Measurements from ENCODE around the gene NR2E1.

NR2E1 gene

GRCh38 chr6:108134213-108134970, 31.4 kb upstream of the NR2E1 start:
- H3K9me3 ChIP-seq (ENCODE audit: severe bottlenecking) = no peaks in the 10 kb centered on the region
- peak overlapping the region; percentile 42; the same call in 1 of the 2 replicates for H3K27ac ChIP-seq
- no peaks in the 10 kb centered on the region for H3K36me3 ChIP-seq
- no peaks in the 10 kb centered on the region for H3K27me3 ChIP-seq (ENCODE audit: insufficient read depth, low read depth, severe bottlenecking)
- no peak for TF ChIP-seq CTCF (IDR thresholded peaks at IDR 0.05; ENCODE audit: low read depth, low read length)
- H3K4me3 ChIP-seq (ENCODE audit: low read depth, low read length) = peak overlapping the region; percentile 38
- no peak for DNase-seq

GRCh38 chr6:108142240-108142639, 23.6 kb upstream of the NR2E1 start:
- no peaks in the 10 kb centered on the region for H3K36me3 ChIP-seq
- no peak for TF ChIP-seq CTCF (IDR thresholded peaks at IDR 0.05; ENCODE audit: low read depth, low read length)
- no peaks in the 10 kb centered on the region for H3K27me3 ChIP-seq (ENCODE audit: insufficient read depth, low read depth, severe bottlenecking)
- no peak overlapping the region for H3K27ac ChIP-seq
- H3K4me3 ChIP-seq (ENCODE audit: low read depth, low read length) = no peak overlapping the region
- H3K9me3 ChIP-seq (ENCODE audit: severe bottlenecking) = no peaks in the 10 kb centered on the region
- no peak for DNase-seq

GRCh38 chr6:108145639-108146038, 20.2 kb upstream of the NR2E1 start:
- H3K4me3 ChIP-seq (ENCODE audit: low read depth, low read length) = no peak overlapping the region
- H3K27me3 ChIP-seq (ENCODE audit: insufficient read depth, low read depth, severe bottlenecking) = no peaks in the 10 kb centered on the region
- H3K27ac ChIP-seq = no peak overlapping the region
- DNase-seq = no peak
- TF ChIP-seq CTCF (IDR thresholded peaks at IDR 0.05; ENCODE audit: low read depth, low read length) = 0 out of 2 replicates have a peak, but pooled peaks have one; percentile 1
- no peaks in the 10 kb centered on the region for H3K9me3 ChIP-seq (ENCODE audit: severe bottlenecking)
- H3K36me3 ChIP-seq = no peaks in the 10 kb centered on the region

- peaks cover 9% of the 10 kb centered on the region for H3K27me3 ChIP-seq (ENCODE audit: insufficient read depth, low read depth, severe bottlenecking)
- no peak for TF ChIP-seq CTCF (IDR thresholded peaks at IDR 0.05; ENCODE audit: low read depth, low read length)
- no peak overlapping the region for H3K27ac ChIP-seq
- H3K36me3 ChIP-seq = no peaks in the 10 kb centered on the region
- H3K9me3 ChIP-seq (ENCODE audit: severe bottlenecking) = no peaks in the 10 kb centered on the region
- no peak for DNase-seq
- H3K4me3 ChIP-seq (ENCODE audit: low read depth, low read length) = no peak overlapping the region
Measured at GRCh38 chr6:108152446-108152845, 13.4 kb upstream of the NR2E1 start.

- H3K27ac ChIP-seq = no peak overlapping the region
- TF ChIP-seq CTCF (IDR thresholded peaks at IDR 0.05; ENCODE audit: low read depth, low read length) = no peak
- H3K36me3 ChIP-seq = no peaks in the 10 kb centered on the region
- H3K9me3 ChIP-seq (ENCODE audit: severe bottlenecking) = no peaks in the 10 kb centered on the region
- DNase-seq = no peak
- no peak overlapping the region for H3K4me3 ChIP-seq (ENCODE audit: low read depth, low read length)
- H3K27me3 ChIP-seq (ENCODE audit: insufficient read depth, low read depth, severe bottlenecking) = peaks cover 11% of the 10 kb centered on the region
Measured at GRCh38 chr6:108156180-108156937, 9.5 kb upstream of the NR2E1 start.
